Measurements from ENCODE around the gene ATG16L2.
"Not testable (repeated sequence)": the region's sequence is repeated elsewhere in the genome, so short reads cannot be mapped to it uniquely, and the experiment has no call there.

ATG16L2 gene

DNA sequence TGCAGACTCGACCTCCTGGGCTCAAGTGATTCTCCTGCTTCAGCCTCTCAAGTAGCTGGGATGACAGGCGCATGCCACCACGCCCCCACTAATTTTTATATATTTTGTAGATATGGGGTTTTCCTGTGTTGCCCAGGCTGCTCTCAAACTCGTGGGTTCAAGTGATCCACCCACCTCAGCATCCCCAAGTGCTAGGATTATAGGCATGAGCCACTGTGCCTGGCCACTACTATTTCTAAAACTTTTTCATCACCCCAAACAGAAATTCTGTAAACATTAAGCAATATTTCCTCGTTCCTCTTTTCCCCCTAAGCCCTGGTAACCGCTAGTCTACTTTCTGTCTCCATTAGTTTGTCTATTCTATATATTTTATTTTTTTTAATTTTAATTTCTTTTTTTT, 9.0 kb upstream of the ATG16L2 start:
- no peak for DNase-seq

DNA sequence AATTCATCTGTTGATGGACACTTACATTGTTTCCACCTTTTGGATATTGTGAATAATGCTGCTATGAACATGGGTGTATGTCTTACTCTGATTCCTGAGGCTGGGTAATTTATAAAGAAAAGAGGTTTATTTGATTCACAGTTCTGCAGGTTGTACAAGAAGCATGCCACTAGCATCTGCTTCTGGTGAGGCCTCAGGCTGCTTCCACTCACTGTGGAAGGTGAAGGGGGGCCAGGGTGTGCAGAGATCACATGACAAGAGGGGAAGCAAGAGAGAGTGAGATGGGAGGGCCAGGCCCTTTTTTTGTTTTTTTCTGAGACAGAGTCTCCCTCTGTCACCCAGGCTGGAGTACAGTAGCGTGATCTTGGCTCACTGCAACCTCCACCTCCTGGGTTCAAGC, 7.8 kb upstream of the ATG16L2 start:
- DNase-seq, result not testable (repeated sequence)

DNA sequence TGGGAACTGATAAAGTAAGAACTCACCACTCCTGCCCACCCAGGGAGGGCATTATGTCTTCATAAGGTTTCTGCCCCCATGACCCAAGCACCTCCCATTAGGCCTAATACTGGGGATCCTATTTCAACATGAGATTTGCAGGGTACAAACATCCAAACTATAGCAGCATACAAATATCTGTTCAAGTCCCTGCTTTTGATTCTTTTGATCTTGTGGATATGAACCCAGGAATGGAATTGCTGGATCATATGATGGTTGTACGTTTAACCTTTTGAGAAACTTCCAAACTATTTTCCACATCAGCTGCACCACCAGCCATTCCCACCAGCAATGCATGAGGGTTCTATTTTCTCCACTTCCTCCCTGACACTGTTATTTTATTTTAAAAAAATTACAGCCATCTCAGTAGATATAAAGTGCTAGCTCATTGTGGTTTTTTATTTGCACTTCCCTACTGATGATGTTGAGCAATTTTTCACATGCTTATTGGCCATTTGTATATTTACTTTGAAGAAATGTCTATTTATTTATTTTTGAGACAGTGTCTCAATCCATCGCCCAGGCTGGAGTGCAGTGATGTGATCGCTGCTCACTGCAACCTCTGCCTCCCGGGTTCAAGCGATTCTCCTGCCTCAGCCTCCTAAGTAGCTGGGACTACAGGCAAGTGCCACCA, 7.1 kb upstream of the ATG16L2 start:
- no peak for DNase-seq

DNA sequence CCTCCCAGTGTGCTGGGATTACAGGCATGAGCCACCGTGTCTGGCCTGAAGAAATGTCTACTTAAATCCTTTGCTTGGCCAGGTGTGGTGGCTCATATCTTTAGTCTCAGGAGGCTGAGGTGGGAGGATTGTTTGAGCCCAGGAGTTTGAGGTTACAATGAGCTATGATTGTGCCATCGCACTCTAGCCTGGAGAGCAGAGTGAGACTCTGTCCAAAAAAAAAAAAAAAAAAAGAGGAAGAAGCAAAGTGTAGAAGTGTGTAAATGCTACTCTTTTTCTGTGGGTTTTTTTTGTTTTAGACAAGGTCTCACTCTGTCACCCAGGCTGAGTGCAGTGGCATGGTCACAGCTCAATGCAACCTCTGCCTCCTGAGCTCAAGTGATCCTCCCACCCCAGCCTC, 6.4 kb upstream of the ATG16L2 start:
- no peak for DNase-seq

DNA sequence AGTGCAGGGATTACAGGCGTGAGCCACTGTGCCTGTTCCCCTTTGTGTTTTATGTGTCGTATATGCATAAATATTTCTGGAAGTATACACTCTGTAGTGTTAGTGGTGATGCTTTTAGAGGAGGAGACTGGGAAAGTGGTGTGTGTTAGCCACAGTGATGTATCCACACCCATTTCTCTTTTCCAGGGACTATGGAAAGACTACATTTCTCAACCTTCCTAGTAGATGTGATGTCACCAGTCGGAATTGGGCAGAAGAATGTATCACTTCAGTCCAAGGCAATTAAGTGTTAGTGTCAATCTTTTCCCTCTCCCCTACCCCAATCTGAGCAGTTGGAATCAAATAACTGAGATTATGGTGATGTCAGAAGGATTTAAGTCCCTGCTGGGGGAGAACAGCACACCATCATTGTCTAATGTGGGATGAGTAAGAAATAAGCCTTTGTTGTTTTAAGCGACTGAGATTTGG, 5.8 kb upstream of the ATG16L2 start:
- no peak for DNase-seq

DNA sequence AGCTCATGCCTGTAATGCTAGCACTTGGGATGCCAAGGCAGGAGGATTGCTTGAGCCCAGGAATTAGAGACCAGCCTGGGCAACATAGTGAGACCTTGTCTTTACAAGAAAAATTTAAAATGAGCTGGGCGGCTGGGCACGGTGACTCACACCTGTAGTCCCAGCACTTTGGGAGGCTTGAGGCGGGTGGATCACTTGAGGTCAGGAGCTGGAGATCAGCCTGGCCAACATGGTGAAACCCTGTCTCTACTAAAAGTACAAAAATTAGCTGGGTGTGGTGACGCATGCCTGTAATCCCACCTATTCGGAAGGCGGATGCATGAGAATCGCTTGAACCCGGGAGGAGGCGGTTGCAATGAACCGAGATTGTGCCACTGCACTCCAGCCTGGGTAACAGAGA, 2.5 kb upstream of the ATG16L2 start:
- DNase-seq, result not testable (repeated sequence)

DNA sequence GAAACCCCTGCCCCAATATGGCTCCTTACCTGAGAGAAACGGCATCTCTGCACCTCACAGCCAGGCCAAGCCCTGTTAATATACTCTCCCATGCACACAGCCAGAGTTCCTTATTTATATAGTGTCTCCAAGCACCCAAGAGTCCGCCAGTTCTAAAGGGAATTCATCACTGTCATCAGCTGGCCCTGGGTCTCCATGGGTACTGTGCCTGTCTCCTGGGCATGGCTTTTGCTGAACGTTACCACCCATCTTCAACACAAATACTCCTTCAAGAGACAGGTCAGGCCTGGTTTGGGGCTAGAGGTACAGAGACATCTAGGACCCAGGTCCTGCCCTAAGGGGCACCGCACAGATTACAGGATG, 1.6 kb upstream of the ATG16L2 start:
- DNase-seq, result no peak

DNA sequence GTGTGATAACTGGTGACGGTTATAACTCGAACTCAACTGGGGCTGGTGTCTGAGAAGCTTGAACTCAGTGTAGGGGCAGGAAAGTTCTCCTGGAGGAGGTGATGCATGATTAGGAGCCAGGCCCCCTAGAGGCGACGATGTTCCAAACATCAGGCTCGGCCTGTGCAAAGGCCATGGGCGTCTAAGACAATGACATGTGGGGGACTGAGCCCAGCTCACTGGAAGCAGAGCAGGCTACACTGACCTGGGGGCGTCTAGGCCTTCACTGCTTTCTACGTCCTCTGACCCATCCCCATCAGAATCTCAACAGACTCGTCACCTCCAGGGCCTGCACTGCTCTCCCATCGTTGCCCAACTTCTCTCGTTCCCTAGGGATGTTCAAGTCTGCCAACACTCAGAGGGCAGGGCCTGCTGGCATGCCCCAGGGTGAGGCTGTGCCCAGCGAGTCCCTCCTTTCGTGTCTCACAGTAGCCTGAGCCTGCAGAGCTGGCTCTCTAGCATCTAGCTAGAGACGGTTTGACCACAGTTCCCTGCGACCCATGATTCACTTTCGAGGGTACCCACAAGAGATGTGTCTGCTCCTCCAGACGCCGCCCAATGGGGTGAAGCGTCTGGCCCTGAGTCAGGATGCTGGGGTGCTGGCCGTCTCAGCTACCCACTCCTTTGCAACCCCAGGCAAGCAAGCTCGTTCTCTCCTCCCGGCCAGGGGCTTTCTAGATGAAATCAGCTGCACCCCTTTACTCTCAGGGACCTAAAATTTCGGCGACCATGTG, 1.1 kb upstream of the ATG16L2 start:
- DNase-seq, result peak; percentile 86

DNA sequence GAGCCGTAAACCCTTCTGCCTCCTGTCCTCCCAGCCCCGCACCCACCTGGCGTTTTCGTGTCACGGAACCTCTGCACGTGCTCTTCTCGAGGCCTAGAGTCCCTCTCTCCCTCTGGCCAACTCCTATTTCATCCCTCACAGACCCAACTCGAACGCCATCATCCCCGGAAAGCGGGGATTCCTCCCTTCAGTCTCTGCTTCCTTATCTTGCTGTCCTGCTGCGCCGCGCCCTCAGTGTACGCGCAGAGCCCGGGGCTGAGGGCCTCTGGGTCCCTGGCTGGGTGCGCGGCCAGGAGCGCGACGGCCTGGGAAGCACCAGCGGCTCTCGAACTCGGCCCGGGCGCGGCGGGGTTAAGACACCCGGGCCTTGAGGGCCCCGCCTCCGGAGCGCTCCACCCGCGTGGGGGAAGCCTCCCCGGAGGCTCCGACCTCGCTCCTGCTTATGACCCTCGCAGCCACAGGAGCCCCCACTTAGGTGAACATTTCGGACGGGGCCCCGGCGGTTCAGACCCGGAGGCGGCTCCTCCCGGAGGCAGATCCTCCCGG, 398 bp upstream of the ATG16L2 start:
- DNase-seq, result peak; percentile 99

DNA sequence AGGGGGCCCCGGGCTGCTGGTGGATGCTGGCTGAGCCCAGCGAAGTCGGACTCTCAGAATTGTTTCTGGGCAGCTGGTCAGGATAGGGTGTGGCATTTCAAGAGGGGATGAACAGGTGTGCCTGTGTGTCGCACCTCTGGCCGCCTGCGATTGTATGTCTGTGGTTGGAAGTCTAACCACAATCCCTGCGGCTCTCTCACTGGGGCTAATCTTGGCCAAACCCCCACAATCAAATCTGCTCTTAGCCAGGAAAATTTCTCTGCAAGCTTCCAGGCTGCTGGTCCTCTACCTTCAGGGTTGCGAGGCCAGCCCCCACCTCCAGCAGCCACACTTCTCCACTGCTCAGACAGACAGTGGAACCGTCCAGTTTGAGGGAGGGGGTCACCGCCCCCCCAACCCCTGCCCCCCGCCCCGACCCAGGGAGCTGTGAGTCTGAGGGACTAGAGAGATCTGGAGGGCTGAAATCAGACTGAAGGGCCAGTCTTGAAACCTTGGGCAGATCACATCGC, 953 bp downstream of the ATG16L2 start:
- no peak for DNase-seq

DNA sequence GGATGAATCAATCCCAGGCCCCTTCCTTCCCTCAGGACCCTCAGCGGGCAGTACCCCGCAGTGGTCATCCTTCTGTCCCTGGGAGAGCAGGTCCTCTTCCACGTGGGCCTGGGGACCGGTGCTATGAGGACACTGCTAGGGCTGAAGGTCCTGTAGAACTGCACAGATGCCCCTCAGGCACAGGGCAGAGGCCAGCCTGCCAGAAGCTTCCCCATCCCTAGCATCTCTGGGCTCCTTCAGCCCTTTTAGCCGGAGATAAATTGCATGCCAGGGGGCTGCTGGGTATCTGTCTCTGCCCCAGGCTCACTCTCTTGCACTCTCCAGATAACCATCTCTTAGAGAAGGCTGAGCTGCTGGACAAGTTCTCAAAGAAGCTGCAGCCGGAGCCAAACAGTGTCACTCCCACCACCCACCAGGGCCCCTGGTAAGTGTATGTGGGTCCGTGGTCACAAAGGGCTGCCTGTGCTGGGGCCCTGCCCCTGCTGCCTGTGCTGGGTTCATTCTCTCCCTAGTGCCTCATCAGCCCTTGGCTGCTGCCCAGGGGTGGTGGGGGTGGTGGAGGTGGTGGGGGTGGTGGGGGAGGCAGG, 2.3 kb downstream of the ATG16L2 start:
- no peak for DNase-seq

DNA sequence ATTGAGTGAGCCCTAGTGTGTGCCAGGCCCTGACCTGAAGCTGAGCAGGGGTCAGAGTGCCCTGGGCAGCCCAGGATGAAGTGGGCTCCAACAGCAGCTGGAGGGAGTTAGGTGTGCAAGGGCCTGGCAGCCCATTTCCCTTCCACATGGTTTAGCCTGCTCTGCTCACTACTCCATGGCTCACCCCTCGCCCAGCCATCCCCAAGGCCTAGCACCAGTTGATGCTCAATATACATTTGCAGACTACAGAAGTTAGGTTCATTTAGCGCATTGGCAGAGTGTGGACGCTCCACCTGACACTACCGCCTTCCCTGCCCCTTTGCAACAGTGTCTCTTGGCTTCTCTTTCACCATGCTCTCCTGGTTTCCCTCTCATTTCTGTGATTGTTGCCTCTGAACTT, 3.8 kb downstream of the ATG16L2 start:
- no peak for DNase-seq

DNA sequence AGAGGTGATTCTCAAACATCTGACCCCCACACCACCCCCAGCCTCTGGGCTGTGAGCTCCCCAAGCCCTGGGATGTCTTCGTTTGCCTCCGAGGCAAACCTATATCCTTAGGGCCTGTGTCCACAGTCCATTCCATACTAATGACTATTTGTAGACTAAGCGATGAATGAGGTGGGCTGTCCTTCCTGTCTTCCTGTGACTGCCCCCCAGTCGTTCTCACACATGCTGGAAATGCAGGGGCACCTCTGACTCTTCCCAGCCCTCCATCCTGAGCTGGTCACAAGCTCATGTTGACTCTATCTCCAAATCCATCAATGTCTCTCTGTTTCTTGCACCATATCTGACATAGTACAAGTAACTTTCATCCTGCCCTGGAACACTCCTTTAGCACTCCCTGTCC, 4.8 kb downstream of the ATG16L2 start:
- no peak for DNase-seq

DNA sequence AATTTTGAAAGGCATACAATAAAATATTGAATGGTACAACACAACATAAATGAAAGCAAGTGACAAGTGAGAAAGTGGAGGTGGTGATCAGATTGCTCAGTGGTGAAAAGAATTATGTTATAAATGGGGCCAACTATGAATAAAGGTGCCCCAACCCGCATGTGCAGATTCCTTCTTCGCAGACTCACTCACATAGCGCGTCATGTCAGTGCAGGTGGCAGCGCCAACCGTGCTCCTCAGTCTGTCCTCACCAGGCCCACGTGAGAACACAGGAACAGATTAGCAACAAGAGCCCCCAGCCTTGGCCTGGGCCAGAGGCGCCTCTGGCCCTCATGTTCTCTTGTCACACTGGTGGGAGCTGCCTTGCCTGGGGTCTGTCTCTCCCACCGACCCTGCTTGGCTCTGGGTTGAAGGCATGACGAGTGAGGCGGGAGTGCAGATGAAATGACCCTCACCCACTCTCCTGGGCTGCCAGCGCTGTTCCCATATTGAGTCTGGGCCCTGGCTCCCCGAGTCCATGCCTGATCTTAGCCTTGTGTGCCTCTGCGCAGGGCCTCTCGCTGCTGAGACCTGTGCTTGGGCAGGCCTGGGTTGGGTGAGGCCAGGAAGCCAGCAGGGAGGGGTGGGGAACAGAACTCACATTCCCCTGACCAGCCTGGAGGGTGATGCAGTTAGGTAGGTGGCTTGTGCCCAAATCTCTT, 6.4 kb downstream of the ATG16L2 start:
- no peak for DNase-seq

DNA sequence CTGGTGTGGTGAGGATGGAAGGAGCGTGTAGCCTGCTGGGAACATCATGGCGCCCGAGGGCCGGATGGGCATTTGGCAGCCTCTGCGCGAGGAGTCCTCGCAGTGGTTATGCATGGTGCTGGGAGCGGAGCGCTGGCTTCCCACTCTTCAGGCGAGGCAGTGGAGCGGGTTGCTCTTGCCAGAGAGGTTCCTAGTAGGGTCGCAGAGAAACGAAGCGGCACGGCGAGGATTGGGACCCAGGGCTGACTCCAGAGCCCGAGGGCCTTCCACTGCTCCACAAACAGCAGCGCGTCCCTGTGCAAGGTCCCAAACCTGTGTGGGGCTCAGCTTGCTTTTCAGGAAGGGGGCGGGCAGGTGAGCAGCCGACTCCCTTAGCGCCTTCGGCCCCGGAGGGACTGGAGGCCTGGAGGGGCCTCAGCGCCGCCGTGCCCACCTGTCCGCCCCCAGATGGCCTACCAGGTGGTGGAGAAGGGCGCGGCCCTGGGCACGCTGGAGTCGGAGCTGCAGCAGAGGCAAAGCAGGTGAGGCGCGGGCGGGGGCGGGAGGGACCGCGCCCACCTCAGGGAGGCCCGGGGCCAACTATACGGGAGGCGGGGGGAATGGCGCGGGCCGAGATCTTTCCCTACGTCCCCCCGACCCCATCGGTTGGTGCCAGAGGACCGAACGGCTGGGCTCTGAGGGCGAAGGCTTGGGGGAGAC, 7.2 kb downstream of the ATG16L2 start:
- DNase-seq, result no peak

DNA sequence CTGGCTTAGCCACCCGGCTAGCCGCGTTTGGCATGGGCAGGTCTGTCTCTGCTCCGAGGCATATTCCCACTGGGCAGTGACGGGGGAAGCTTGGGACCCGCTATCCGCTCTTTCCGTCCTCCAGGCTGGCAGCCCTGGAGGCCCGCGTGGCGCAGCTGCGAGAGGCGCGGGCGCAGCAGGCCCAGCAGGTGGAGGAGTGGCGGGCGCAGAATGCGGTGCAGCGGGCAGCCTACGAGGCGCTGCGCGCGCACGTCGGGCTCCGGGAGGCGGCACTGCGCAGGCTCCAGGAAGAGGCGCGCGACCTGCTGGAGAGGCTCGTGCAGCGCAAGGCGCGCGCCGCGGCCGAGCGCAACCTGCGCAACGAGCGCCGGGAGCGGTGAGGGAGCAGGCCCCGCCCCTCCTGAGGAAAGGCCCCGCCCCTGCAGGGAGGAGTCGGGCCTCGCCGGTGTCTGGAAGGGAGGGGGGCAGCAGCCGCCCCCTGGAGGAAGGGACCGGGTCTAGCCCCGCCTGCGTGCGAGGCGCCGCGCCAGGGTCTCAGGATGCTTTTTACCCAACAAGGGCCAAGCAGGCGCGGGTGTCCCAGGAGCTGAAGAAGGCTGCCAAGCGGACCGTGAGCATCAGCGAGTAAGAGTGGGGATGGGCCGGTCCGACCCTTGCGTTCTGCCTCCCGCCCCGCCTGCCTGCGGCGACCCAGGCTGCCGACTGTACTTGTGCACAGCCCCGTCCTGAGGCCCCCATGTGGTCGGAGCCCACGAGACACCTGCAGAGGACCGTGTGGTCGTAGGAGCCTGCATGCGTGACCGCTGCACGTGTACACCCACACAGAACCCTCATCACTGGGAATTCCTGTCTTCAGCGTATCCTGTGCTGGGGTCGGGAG, 7.9 kb downstream of the ATG16L2 start:
- DNase-seq, result peak; percentile 98

DNA sequence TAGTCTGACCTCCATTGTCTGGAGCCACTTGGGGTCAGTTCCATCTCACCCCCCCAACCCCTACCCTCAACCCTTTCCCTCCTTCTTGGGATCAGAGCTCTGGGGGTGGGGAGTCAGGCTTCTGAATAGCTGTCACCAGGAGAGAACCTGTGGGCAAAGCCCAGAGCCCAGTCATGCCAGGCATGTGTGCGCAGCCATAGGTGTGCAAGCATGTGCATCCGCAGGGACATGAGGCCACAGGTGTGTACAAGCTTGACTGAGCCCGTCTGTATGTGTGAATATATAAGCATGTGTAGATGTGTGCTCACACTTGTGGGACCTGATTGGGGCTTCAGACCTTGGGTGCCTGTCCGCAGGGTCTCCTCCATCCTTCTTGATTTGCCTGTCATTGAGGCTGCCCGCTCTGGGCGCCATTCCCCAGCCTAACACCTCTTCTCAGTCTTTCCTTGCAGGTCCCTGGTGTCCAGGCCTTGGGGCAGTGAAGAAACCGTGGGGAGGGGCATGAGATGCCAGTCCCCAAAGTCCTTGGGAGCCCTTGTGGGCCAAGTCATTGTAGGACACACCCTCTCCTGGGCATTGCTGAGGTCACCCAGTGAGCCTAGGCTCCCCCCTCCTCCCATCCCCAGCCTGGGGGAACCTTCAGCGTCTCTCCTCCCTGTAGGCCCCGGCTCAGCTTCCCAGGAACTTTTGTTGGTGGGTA, 9.0 kb downstream of the ATG16L2 start:
- no peak for DNase-seq

DNA sequence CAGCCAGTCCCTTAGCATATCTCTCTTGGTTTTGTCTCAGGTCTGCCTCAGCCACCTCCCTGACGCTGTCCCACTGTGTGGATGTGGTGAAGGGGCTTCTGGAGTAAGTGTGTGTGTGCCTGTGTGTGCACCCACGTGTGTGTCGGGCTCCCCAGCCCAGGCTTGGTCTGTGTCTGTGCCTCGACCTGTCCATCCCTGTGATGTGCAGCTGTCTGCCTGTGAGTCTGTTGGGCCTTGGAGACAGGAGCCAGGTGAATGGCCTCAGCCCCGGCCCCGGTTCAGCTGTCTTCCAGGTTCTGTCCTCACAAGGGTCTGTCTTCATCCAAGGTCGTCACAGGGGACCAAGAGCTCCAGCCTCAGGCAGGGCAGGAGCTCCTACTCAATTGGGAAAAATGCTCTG, 9.8 kb downstream of the ATG16L2 start:
- no peak for DNase-seq

DNA sequence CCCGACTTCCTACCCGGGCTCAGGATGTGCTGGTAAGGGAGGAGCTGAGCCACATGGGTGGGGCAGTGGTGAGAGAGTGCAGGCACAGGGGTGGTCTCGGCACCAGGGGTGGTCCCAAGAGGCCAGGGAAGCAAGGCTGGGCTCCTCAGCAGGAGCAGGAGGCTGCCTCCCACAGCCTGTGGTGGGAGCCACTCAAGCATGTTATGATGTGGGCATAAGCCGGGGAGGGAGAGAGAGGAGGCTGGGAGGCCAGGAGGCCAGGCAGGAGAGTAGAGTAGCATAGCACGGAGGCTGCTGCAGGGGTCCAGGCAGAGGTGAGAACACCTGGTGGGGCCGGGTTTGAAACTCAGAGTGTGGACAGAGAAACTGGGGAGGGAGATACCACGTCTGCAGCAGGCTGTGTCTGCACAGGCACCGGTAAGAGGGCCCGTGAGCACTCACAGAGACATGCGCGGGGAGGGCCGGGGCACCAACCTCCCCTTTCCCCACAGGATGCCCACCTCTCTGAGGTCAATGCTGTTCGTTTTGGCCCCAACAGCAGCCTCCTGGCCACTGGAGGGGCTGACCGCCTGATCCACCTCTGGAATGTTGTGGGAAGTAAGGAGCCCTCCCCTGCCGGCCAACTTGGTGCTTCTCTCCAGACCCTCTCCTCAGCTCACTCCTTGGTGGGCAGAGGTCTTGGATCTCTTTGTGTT, 10.7 kb downstream of the ATG16L2 start:
- peak; percentile 57 for DNase-seq

DNA sequence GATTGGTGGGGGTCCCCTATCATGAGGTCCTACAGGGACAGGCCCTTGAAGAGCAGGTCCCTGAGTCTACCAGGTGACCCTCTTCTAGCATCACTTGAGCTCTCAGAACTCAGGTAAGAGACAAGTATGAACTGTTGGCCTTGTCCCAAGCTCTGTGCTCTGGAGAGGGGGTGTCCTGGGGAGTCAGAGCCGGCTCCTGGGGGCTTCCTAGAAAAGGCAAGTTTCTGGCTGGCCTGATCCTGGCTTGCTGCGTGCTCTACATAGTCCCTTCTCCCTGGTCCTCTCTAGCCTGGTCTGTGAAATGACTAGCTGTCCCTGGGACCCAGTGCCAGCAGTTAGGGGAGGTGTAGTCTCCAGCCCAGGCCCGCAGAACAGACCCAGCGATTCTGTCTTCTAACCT, 11.4 kb downstream of the ATG16L2 start:
- DNase-seq, result peak; percentile 54

Data from activated CD8-positive, alpha-beta memory T cell treated with anti-CD3 and anti-CD28 coated beads for 24 hours (primary cell).